ENCODE data around the gene CFTR. TPM values are rescaled to one million over a fixed set of nuclear protein-coding genes. Genes with fewer than 3 reads are reported as not detected.

CFTR gene
- total RNA-seq, 1 experiment from 2014 or later, result 0.31 TPM

DNA sequence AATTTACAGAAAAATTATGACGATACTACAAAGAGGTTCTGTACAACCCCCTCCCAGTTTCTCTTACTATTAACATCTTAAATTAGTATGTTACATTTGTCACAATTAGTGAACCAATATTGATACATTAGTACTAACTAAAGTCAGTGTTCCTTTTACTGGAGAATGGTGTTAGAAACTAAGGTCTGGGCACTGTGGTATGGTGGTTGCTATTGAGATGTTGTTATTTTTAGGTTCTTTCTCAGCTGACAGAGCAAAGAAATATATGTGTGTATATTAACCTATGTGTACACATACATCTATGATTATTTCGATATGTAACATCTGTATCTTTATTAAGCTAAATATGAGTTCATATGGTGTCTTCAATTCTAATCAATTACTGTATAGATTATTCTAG is 11.7 kb upstream of the CFTR start:
- DNase-seq (ENCODE audit: low read depth, low spot score) (no peak), ATAC-seq (no peak)
- POLR2A ChIA-PET, result no interaction called here
- CTCF ChIA-PET, result no interaction called here
- intact Hi-C loops (cut with micrococcal nuclease; ENCODE audit: unreplicated experiment) (no loop called here), in situ Hi-C loops (cut with HindIII; ENCODE audit: low pct_unique_long_range_greater_than_20kb, low sequenced_read_pairs) (no loop called here)
- H3K27ac ChIP-seq (ENCODE audit: low read length), result no peak overlapping the region
- H3K9me3 ChIP-seq (ENCODE audit: control insufficient read depth, insufficient read depth, low read depth, low read length), result no peaks in the 10 kb centered on the region
- no peaks in the 10 kb centered on the region for H3K27me3 ChIP-seq (ENCODE audit: control insufficient read depth, insufficient read depth, low read length)
- TF ChIP-seq, protein P1, sequence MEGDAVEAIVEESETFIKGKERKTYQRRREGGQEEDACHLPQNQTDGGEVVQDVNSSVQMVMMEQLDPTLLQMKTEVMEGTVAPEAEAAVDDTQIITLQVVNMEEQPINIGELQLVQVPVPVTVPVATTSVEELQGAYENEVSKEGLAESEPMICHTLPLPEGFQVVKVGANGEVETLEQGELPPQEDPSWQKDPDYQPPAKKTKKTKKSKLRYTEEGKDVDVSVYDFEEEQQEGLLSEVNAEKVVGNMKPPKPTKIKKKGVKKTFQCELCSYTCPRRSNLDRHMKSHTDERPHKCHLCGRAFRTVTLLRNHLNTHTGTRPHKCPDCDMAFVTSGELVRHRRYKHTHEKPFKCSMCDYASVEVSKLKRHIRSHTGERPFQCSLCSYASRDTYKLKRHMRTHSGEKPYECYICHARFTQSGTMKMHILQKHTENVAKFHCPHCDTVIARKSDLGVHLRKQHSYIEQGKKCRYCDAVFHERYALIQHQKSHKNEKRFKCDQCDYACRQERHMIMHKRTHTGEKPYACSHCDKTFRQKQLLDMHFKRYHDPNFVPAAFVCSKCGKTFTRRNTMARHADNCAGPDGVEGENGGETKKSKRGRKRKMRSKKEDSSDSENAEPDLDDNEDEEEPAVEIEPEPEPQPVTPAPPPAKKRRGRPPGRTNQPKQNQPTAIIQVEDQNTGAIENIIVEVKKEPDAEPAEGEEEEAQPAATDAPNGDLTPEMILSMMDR (IDR thresholded peaks at IDR 0.05), result no peak
- TF ChIP-seq TCF7L2 (IDR thresholded peaks at IDR 0.05; ENCODE audit: low read depth, low read length) (no peak), POLR2AphosphoS5 (IDR thresholded peaks at IDR 0.05; ENCODE audit: low read depth, low read length) (no peak), SIN3A (IDR thresholded peaks at IDR 0.05; ENCODE audit: borderline replicate concordance, insufficient read depth, low read depth, low read length) (no peak)
- TF ChIP-seq, protein P2, sequence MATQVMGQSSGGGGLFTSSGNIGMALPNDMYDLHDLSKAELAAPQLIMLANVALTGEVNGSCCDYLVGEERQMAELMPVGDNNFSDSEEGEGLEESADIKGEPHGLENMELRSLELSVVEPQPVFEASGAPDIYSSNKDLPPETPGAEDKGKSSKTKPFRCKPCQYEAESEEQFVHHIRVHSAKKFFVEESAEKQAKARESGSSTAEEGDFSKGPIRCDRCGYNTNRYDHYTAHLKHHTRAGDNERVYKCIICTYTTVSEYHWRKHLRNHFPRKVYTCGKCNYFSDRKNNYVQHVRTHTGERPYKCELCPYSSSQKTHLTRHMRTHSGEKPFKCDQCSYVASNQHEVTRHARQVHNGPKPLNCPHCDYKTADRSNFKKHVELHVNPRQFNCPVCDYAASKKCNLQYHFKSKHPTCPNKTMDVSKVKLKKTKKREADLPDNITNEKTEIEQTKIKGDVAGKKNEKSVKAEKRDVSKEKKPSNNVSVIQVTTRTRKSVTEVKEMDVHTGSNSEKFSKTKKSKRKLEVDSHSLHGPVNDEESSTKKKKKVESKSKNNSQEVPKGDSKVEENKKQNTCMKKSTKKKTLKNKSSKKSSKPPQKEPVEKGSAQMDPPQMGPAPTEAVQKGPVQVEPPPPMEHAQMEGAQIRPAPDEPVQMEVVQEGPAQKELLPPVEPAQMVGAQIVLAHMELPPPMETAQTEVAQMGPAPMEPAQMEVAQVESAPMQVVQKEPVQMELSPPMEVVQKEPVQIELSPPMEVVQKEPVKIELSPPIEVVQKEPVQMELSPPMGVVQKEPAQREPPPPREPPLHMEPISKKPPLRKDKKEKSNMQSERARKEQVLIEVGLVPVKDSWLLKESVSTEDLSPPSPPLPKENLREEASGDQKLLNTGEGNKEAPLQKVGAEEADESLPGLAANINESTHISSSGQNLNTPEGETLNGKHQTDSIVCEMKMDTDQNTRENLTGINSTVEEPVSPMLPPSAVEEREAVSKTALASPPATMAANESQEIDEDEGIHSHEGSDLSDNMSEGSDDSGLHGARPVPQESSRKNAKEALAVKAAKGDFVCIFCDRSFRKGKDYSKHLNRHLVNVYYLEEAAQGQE (IDR thresholded peaks at IDR 0.05; ENCODE audit: insufficient read depth in 1 of 2, low read depth in 2 of 2, low read length in 1 of 2), result no peak
- BruUV-seq (replicated peaks), result no TSS peak
- H3K4me3 ChIP-seq (ENCODE audit: low read depth in 2 of 2, low read length in 2 of 2), result no peak overlapping the region
- H3K4me1 ChIP-seq (ENCODE audit: control insufficient read depth, insufficient read depth, low read length), result no peaks in the 10 kb centered on the region
- H3K36me3 ChIP-seq (ENCODE audit: control insufficient read depth, insufficient read depth, low read length), result no peaks in the 10 kb centered on the region

DNA sequence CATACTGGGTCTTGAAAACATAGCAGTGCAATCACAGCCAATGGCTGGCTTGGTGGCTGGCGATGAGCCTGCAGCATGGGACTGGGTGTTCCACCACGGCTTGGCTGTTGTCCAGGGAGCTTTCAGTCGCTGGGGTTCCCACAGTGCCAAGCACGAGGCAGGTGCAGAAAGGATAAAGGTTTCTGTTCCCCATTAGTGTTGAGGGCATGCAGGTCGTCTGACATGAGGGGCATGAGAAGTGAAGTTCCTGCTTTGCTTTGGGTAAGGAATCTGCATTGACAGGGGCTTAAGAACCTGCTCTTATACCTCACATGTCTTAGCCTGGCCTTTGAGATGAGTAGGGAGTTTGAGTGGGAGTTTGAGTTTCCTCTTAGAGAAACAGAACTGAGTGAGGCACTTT is 9.0 kb upstream of the CFTR start:
- DNase-seq (ENCODE audit: low read depth, low spot score) (no peak), ATAC-seq (no peak)
- in situ Hi-C loops (cut with HindIII; ENCODE audit: low pct_unique_long_range_greater_than_20kb, low sequenced_read_pairs), result no loop called here
- Histone ChIP-seq H3K9me3 (ENCODE audit: control insufficient read depth, insufficient read depth, low read depth, low read length) (no peaks in the 10 kb centered on the region), H3K27me3 (ENCODE audit: control insufficient read depth, insufficient read depth, low read length) (no peaks in the 10 kb centered on the region), H3K4me1 (ENCODE audit: control insufficient read depth, insufficient read depth, low read length) (no peaks in the 10 kb centered on the region), H3K27ac (ENCODE audit: low read length) (no peak overlapping the region), H3K4me3 (ENCODE audit: low read depth in 2 of 2, low read length in 2 of 2) (no peak overlapping the region), H3K36me3 (ENCODE audit: control insufficient read depth, insufficient read depth, low read length) (no peaks in the 10 kb centered on the region)
- ChIA-PET POLR2A (interaction anchor here (0.6 kb wide), 1 partner anchor 14 kb away, joined by 3 read pairs; no protein-coding TSS in a partner anchor), CTCF (no interaction called here)
- no TSS peak for BruUV-seq (replicated peaks)
- TF ChIP-seq, protein P1 (IDR thresholded peaks at IDR 0.05), result no peak
- TF ChIP-seq, protein P2 (IDR thresholded peaks at IDR 0.05; ENCODE audit: insufficient read depth in 1 of 2, low read depth in 2 of 2, low read length in 1 of 2), result no peak
- TF ChIP-seq POLR2AphosphoS5 (IDR thresholded peaks at IDR 0.05; ENCODE audit: low read depth, low read length), result no peak
- no peak for TF ChIP-seq SIN3A (IDR thresholded peaks at IDR 0.05; ENCODE audit: borderline replicate concordance, insufficient read depth, low read depth, low read length)
- no peak for TF ChIP-seq TCF7L2 (IDR thresholded peaks at IDR 0.05; ENCODE audit: low read depth, low read length)
- intact Hi-C loops (cut with micrococcal nuclease; ENCODE audit: unreplicated experiment), result no loop called here
